Measurements from ENCODE around the gene GAS7.

Gene GAS7

GRCh38 chr17:9991351-9991750, 207.1 kb downstream of the GAS7 start:
- Histone ChIP-seq H3K9me3 (ENCODE audit: control extremely low read depth in 1 of 5, control insufficient read depth in 4 of 5, insufficient read depth in 2 of 5, low read depth in 1 of 5, low read length in 4 of 5) (no peaks in the 10 kb centered on the region), H3K36me3 (ENCODE audit: control insufficient read depth in 4 of 4, insufficient read depth in 4 of 4, low read length in 3 of 4) (no peaks in the 10 kb centered on the region), H3K4me1 (ENCODE audit: control extremely low read depth in 1 of 4, control insufficient read depth in 4 of 4, insufficient read depth in 4 of 4, low read length in 3 of 4) (peaks cover 3 to 8% (median 7%) of the 10 kb centered on the region in 4 experiments), H3K27ac (ENCODE audit: insufficient read depth in 1 of 2, low read depth in 1 of 2, low read length in 2 of 2, poor library complexity in 1 of 2, severe bottlenecking in 2 of 2) (no peak overlapping the region), H3K4me3 (ENCODE audit: control insufficient read depth in 1 of 7, extremely low read depth in 1 of 7, insufficient read depth in 4 of 7, low read depth in 2 of 7, low read length in 6 of 7) (no peak overlapping the region), H3K27me3 (replicated peaks in 2 of 5; ENCODE audit: control insufficient read depth in 4 of 5, insufficient read depth in 5 of 5, low read length in 4 of 5) (no peaks in the 10 kb centered on the region)
- no peak for DNase-seq
- WGBS (ENCODE audit: insufficient coverage) = 100% methylated on average over 4 of the region's 7 CpGs
- ChIA-PET CTCF (interaction anchor here (1.3 to 1.6 kb wide), 2 partner anchors 10 to 235 kb away, joined by 3 to 6 read pairs; no protein-coding TSS in a partner anchor), POLR2A (no interaction called here)

- peak overlapping the region in 1 of 7 experiments; percentile 14 for H3K4me3 ChIP-seq (ENCODE audit: control insufficient read depth in 1 of 7, extremely low read depth in 1 of 7, insufficient read depth in 4 of 7, low read depth in 2 of 7, low read length in 6 of 7)
- 52% methylated on average over 6 of the region's 7 CpGs for WGBS (ENCODE audit: insufficient coverage)
- no peaks in the 10 kb centered on the region for H3K27me3 ChIP-seq (replicated peaks in 2 of 5; ENCODE audit: control insufficient read depth in 4 of 5, insufficient read depth in 5 of 5, low read length in 4 of 5)
- H3K27ac ChIP-seq (ENCODE audit: insufficient read depth in 1 of 2, low read depth in 1 of 2, low read length in 2 of 2, poor library complexity in 1 of 2, severe bottlenecking in 2 of 2) = no peak overlapping the region
- peaks cover 12 to 15% (median 14%) of the 10 kb centered on the region in 4 experiments for H3K4me1 ChIP-seq (ENCODE audit: control extremely low read depth in 1 of 4, control insufficient read depth in 4 of 4, insufficient read depth in 4 of 4, low read length in 3 of 4)
- no peaks in the 10 kb centered on the region for H3K9me3 ChIP-seq (ENCODE audit: control extremely low read depth in 1 of 5, control insufficient read depth in 4 of 5, insufficient read depth in 2 of 5, low read depth in 1 of 5, low read length in 4 of 5)
- peak; percentile 49 to 73 (median 68) for DNase-seq
- CTCF ChIA-PET = interaction anchor here (0.7 to 1.5 kb wide), 9 partner anchors 10 to 239 kb away, joined by 3 to 4 read pairs (median 3); no protein-coding TSS in a partner anchor
- no peaks in the 10 kb centered on the region for H3K36me3 ChIP-seq (ENCODE audit: control insufficient read depth in 4 of 4, insufficient read depth in 4 of 4, low read length in 3 of 4)
- POLR2A ChIA-PET = no interaction called here
These were observed 210.4 kb downstream of the GAS7 start for GRCh38 chr17:9987779-9988585.

- CTCF ChIA-PET = interaction anchor here (0.9 to 2.8 kb wide), 11 partner anchors 10 to 309 kb away, joined by 3 to 9 read pairs (median 3); no protein-coding TSS in a partner anchor
- Histone ChIP-seq H3K4me3 (ENCODE audit: control insufficient read depth in 1 of 7, extremely low read depth in 1 of 7, insufficient read depth in 4 of 7, low read depth in 2 of 7, low read length in 6 of 7) (no peak overlapping the region), H3K27ac (ENCODE audit: insufficient read depth in 1 of 2, low read depth in 1 of 2, low read length in 2 of 2, poor library complexity in 1 of 2, severe bottlenecking in 2 of 2) (no peak overlapping the region), H3K36me3 (ENCODE audit: control insufficient read depth in 4 of 4, insufficient read depth in 4 of 4, low read length in 3 of 4) (no peaks in the 10 kb centered on the region), H3K9me3 (ENCODE audit: control extremely low read depth in 1 of 5, control insufficient read depth in 4 of 5, insufficient read depth in 2 of 5, low read depth in 1 of 5, low read length in 4 of 5) (no peaks in the 10 kb centered on the region), H3K4me1 (ENCODE audit: control extremely low read depth in 1 of 4, control insufficient read depth in 4 of 4, insufficient read depth in 4 of 4, low read length in 3 of 4) (peaks cover 12 to 16% (median 15%) of the 10 kb centered on the region in 4 experiments), H3K27me3 (replicated peaks in 2 of 5; ENCODE audit: control insufficient read depth in 4 of 5, insufficient read depth in 5 of 5, low read length in 4 of 5) (no peaks in the 10 kb centered on the region)
- no peak for DNase-seq
- WGBS (ENCODE audit: insufficient coverage) = 100% methylated on average over 2 of the region's 9 CpGs
- POLR2A ChIA-PET = no interaction called here
These were observed 211.5 kb downstream of the GAS7 start for GRCh38 chr17:9986754-9987382.

- no peaks in the 10 kb centered on the region for H3K9me3 ChIP-seq (ENCODE audit: control extremely low read depth in 1 of 5, control insufficient read depth in 4 of 5, insufficient read depth in 2 of 5, low read depth in 1 of 5, low read length in 4 of 5)
- no peak for DNase-seq
- no peaks in the 10 kb centered on the region for H3K27me3 ChIP-seq (replicated peaks in 2 of 5; ENCODE audit: control insufficient read depth in 4 of 5, insufficient read depth in 5 of 5, low read length in 4 of 5)
- POLR2A ChIA-PET = no interaction called here
- 43% methylated on average over 8 of the region's 8 CpGs for WGBS (ENCODE audit: insufficient coverage)
- CTCF ChIA-PET = interaction anchor here (0.6 to 2.8 kb wide), 5 partner anchors 10 to 241 kb away, joined by 3 to 9 read pairs (median 5); no protein-coding TSS in a partner anchor
- H3K4me1 ChIP-seq (ENCODE audit: control extremely low read depth in 1 of 4, control insufficient read depth in 4 of 4, insufficient read depth in 4 of 4, low read length in 3 of 4) = peaks cover 12 to 16% (median 15%) of the 10 kb centered on the region in 4 experiments
- H3K36me3 ChIP-seq (ENCODE audit: control insufficient read depth in 4 of 4, insufficient read depth in 4 of 4, low read length in 3 of 4) = no peaks in the 10 kb centered on the region
- no peak overlapping the region for H3K27ac ChIP-seq (ENCODE audit: insufficient read depth in 1 of 2, low read depth in 1 of 2, low read length in 2 of 2, poor library complexity in 1 of 2, severe bottlenecking in 2 of 2)
- H3K4me3 ChIP-seq (ENCODE audit: control insufficient read depth in 1 of 7, extremely low read depth in 1 of 7, insufficient read depth in 4 of 7, low read depth in 2 of 7, low read length in 6 of 7) = no peak overlapping the region
These were observed 212.8 kb downstream of the GAS7 start for GRCh38 chr17:9985646-9986045.

- no peak overlapping the region for H3K27ac ChIP-seq (ENCODE audit: insufficient read depth in 1 of 2, low read depth in 1 of 2, low read length in 2 of 2, poor library complexity in 1 of 2, severe bottlenecking in 2 of 2)
- no peak overlapping the region for H3K4me3 ChIP-seq (ENCODE audit: control insufficient read depth in 1 of 7, extremely low read depth in 1 of 7, insufficient read depth in 4 of 7, low read depth in 2 of 7, low read length in 6 of 7)
- H3K4me1 ChIP-seq (ENCODE audit: control extremely low read depth in 1 of 4, control insufficient read depth in 4 of 4, insufficient read depth in 4 of 4, low read length in 3 of 4) = peaks cover 12 to 16% (median 15%) of the 10 kb centered on the region in 4 experiments
- ChIA-PET CTCF (interaction anchor here (0.5 to 8.6 kb wide), 6 partner anchors 10 to 719 kb away, joined by 3 to 74 read pairs (median 6); no protein-coding TSS in a partner anchor), POLR2A (no interaction called here)
- no peaks in the 10 kb centered on the region for H3K9me3 ChIP-seq (ENCODE audit: control extremely low read depth in 1 of 5, control insufficient read depth in 4 of 5, insufficient read depth in 2 of 5, low read depth in 1 of 5, low read length in 4 of 5)
- H3K36me3 ChIP-seq (ENCODE audit: control insufficient read depth in 4 of 4, insufficient read depth in 4 of 4, low read length in 3 of 4) = no peaks in the 10 kb centered on the region
- H3K27me3 ChIP-seq (replicated peaks in 2 of 5; ENCODE audit: control insufficient read depth in 4 of 5, insufficient read depth in 5 of 5, low read length in 4 of 5) = no peaks in the 10 kb centered on the region
- WGBS (ENCODE audit: insufficient coverage) = 96% methylated on average over 9 of the region's 9 CpGs
- DNase-seq = no peak
These were observed 213.6 kb downstream of the GAS7 start for GRCh38 chr17:9984768-9985167.

- ChIA-PET POLR2A (no interaction called here), CTCF (interaction anchor here (0.8 to 8.6 kb wide), 13 partner anchors 9 to 245 kb away, joined by 3 to 74 read pairs (median 4); no protein-coding TSS in a partner anchor)
- Histone ChIP-seq H3K9me3 (ENCODE audit: control extremely low read depth in 1 of 5, control insufficient read depth in 4 of 5, insufficient read depth in 2 of 5, low read depth in 1 of 5, low read length in 4 of 5) (no peaks in the 10 kb centered on the region), H3K27ac (ENCODE audit: insufficient read depth in 1 of 2, low read depth in 1 of 2, low read length in 2 of 2, poor library complexity in 1 of 2, severe bottlenecking in 2 of 2) (no peak overlapping the region), H3K36me3 (ENCODE audit: control insufficient read depth in 4 of 4, insufficient read depth in 4 of 4, low read length in 3 of 4) (no peaks in the 10 kb centered on the region), H3K4me1 (ENCODE audit: control extremely low read depth in 1 of 4, control insufficient read depth in 4 of 4, insufficient read depth in 4 of 4, low read length in 3 of 4) (peaks cover 5 to 15% (median 8%) of the 10 kb centered on the region in 4 experiments), H3K4me3 (ENCODE audit: control insufficient read depth in 1 of 7, extremely low read depth in 1 of 7, insufficient read depth in 4 of 7, low read depth in 2 of 7, low read length in 6 of 7) (no peak overlapping the region), H3K27me3 (replicated peaks in 2 of 5; ENCODE audit: control insufficient read depth in 4 of 5, insufficient read depth in 5 of 5, low read length in 4 of 5) (no peaks in the 10 kb centered on the region)
- WGBS (ENCODE audit: insufficient coverage) = 70% methylated on average over 3 of the region's 3 CpGs
- DNase-seq = peak; percentile 42 to 69 (median 62)
These were observed 216.2 kb downstream of the GAS7 start for GRCh38 chr17:9982159-9982558.
